ENCODE results near the gene IL17RB.

The IL17RB gene

DNA sequence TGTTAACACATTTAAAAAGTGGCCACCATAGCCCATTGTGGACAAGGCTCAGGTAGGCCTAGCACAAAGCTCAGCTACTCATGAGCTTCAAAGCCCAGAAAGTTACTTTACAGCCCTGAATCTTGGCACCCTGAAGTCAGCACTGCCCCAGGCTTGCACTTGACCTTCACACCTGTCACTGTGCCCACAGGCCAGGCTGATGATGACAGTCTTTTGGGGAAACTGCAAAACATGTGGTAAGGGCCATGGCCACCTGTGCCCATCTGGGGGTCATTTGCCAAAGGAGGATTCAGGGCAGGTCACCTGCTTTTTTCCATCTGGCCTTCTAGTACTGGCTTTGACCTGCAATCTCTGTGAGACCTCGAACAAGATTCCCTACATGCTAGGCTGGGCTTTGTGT is 11.1 kb upstream of the IL17RB start:
- DNase-seq (ENCODE audit: insufficient read length, low spot score) (no peak), FAIRE-seq (no peak)
- TF ChIP-seq SPI1 (IDR thresholded peaks at IDR 0.05; ENCODE audit: low read depth, low read length) (no peak), POU2F2 (IDR thresholded peaks at IDR 0.05; ENCODE audit: low read depth, low read length) (no peak), TAF1 (IDR thresholded peaks at IDR 0.05; ENCODE audit: low read depth, low read length) (no peak), PAX5 (IDR thresholded peaks at IDR 0.05; ENCODE audit: insufficient read depth, low read length, severe bottlenecking) (no peak), POLR2AphosphoS5 (IDR thresholded peaks at IDR 0.05; ENCODE audit: low read depth, low read length) (no peak), POLR2A (IDR thresholded peaks at IDR 0.05; ENCODE audit: low read depth, low read length) (no peak)

DNA sequence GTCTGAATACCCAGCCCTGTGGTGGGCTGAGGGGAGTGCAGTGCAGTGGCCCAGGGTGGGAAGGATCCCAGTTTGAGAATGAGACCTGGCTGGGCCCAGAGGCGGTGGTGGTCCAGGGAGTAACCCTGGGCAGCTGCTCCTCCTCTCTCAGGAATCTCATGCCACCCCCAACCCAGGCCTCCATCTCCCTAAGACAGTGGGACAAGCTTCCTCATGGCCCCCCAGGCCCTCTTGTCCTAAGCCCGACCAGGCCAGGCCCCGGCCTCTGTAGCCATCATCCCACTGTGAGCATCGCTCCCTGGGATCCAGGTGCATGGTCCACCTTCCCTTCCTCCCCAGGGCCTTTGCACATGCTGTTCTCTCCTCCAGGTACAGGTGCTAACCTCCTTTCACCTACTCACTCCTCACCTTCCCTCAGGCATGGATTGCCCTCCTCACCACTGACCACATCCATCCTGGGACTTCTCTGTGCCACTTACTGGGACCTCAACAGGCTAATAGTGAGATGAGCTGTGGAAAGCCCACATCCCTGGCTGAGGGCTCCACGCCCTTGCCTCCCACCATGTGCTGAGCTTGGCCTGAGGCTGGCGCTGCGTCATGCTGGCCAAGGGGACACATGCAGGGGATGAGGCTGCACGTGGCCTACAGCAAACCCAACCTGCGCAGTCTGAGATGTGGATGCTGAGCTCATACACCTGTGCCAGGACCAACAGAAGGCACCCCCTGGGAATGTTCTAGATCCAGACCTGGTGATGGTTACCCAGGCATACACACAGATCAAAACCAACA is 10.1 kb upstream of the IL17RB start:
- FAIRE-seq (peak; percentile 16), DNase-seq (ENCODE audit: insufficient read length, low spot score) (no peak)

GRCh38 chr3:53837331-53837730 is 9.0 kb upstream of the IL17RB start:
- DNase-seq (ENCODE audit: insufficient read length, low spot score) (no peak), FAIRE-seq (no peak)
- no peak for TF ChIP-seq POLR2AphosphoS5 (IDR thresholded peaks at IDR 0.05; ENCODE audit: low read depth, low read length)
- TF ChIP-seq TAF1 (IDR thresholded peaks at IDR 0.05; ENCODE audit: low read depth, low read length) = no peak
- no peak for TF ChIP-seq POU2F2 (IDR thresholded peaks at IDR 0.05; ENCODE audit: low read depth, low read length)
- no peak for TF ChIP-seq PAX5 (IDR thresholded peaks at IDR 0.05; ENCODE audit: insufficient read depth, low read length, severe bottlenecking)
- no peak for TF ChIP-seq POLR2A (IDR thresholded peaks at IDR 0.05; ENCODE audit: low read depth, low read length)
- no peak for TF ChIP-seq SPI1 (IDR thresholded peaks at IDR 0.05; ENCODE audit: low read depth, low read length)

More for the DNA sequence above, 10.1 kb upstream of the IL17RB start:
- TF ChIP-seq PAX5 (IDR thresholded peaks at IDR 0.05; ENCODE audit: insufficient read depth, low read length, severe bottlenecking) (no peak), TAF1 (IDR thresholded peaks at IDR 0.05; ENCODE audit: low read depth, low read length) (no peak), POLR2A (IDR thresholded peaks at IDR 0.05; ENCODE audit: low read depth, low read length) (no peak), POU2F2 (IDR thresholded peaks at IDR 0.05; ENCODE audit: low read depth, low read length) (no peak), SPI1 (IDR thresholded peaks at IDR 0.05; ENCODE audit: low read depth, low read length) (no peak), POLR2AphosphoS5 (IDR thresholded peaks at IDR 0.05; ENCODE audit: low read depth, low read length) (no peak)

GRCh38 chr3:53841296-53841695 is 5.1 kb upstream of the IL17RB start:
- DNase-seq (ENCODE audit: insufficient read length, low spot score) (no peak), FAIRE-seq (peak; percentile 40)
- TF ChIP-seq TAF1 (IDR thresholded peaks at IDR 0.05; ENCODE audit: low read depth, low read length) (no peak), SPI1 (IDR thresholded peaks at IDR 0.05; ENCODE audit: low read depth, low read length) (no peak), POLR2A (IDR thresholded peaks at IDR 0.05; ENCODE audit: low read depth, low read length) (no peak), PAX5 (IDR thresholded peaks at IDR 0.05; ENCODE audit: insufficient read depth, low read length, severe bottlenecking) (no peak), POLR2AphosphoS5 (IDR thresholded peaks at IDR 0.05; ENCODE audit: low read depth, low read length) (no peak), POU2F2 (IDR thresholded peaks at IDR 0.05; ENCODE audit: low read depth, low read length) (no peak)

- peak; percentile 88 for FAIRE-seq
- DNase-seq (ENCODE audit: insufficient read length, low spot score) = no peak
- no peak for TF ChIP-seq POLR2A (IDR thresholded peaks at IDR 0.05; ENCODE audit: low read depth, low read length)
- TF ChIP-seq SPI1 (IDR thresholded peaks at IDR 0.05; ENCODE audit: low read depth, low read length) = no peak
- no peak for TF ChIP-seq PAX5 (IDR thresholded peaks at IDR 0.05; ENCODE audit: insufficient read depth, low read length, severe bottlenecking)
- no peak for TF ChIP-seq POU2F2 (IDR thresholded peaks at IDR 0.05; ENCODE audit: low read depth, low read length)
- TF ChIP-seq POLR2AphosphoS5 (IDR thresholded peaks at IDR 0.05; ENCODE audit: low read depth, low read length) = no peak
- no peak for TF ChIP-seq TAF1 (IDR thresholded peaks at IDR 0.05; ENCODE audit: low read depth, low read length)
Measured at GRCh38 chr3:53842436-53843194, 3.8 kb upstream of the IL17RB start.

- FAIRE-seq (peak; percentile 69), DNase-seq (ENCODE audit: insufficient read length, low spot score) (no peak)
- TF ChIP-seq POLR2A (IDR thresholded peaks at IDR 0.05; ENCODE audit: low read depth, low read length) (no peak), POU2F2 (IDR thresholded peaks at IDR 0.05; ENCODE audit: low read depth, low read length) (no peak), PAX5 (IDR thresholded peaks at IDR 0.05; ENCODE audit: insufficient read depth, low read length, severe bottlenecking) (no peak), SPI1 (IDR thresholded peaks at IDR 0.05; ENCODE audit: low read depth, low read length) (no peak), POLR2AphosphoS5 (IDR thresholded peaks at IDR 0.05; ENCODE audit: low read depth, low read length) (no peak), TAF1 (IDR thresholded peaks at IDR 0.05; ENCODE audit: low read depth, low read length) (no peak)
Measured at GRCh38 chr3:53843195-53844177, 2.9 kb upstream of the IL17RB start.

DNA sequence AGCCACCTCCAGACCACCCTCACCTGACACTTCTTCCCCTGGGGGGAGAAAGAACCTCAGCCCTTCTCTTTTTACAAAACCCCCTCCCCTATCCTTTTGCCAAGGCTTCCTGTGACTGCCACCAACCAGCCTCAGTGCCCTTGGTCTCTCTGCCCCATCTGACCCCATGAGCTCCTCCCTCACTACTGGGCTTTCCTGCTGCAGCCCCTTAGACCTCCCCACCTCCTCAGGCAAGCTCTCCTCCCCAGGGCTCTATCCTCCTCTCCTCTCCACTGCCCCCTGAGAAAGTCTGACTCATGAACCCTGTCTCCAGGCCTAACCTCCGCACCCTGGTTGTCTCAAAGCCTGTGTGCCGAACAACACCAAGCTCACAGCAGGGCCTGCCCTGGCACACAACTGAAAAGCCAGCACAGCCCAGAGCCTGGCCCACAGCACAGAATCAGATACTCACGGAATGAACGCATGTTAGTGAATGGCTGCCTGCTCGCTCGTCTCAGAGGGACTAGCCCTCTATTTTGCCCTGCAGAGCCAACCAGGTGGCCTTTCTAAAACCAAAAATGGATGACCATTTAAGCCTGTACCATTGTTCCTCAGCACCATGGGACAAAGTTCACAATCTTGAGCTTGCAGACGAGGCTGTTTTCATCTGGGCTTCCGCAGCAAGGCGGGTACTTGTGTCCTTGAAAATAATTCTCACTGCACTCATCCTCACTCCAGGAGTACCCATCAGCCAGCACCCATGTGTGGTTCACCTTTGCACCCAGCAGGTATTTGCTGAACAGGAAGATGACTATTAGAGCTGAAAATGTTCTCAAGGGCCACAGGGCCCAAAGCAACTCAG is 1.9 kb upstream of the IL17RB start:
- DNase-seq (ENCODE audit: insufficient read length, low spot score) (no peak), FAIRE-seq (no peak)
- TF ChIP-seq PAX5 (IDR thresholded peaks at IDR 0.05; ENCODE audit: insufficient read depth, low read length, severe bottlenecking) (no peak), POU2F2 (IDR thresholded peaks at IDR 0.05; ENCODE audit: low read depth, low read length) (no peak), POLR2AphosphoS5 (IDR thresholded peaks at IDR 0.05; ENCODE audit: low read depth, low read length) (no peak), SPI1 (IDR thresholded peaks at IDR 0.05; ENCODE audit: low read depth, low read length) (no peak), POLR2A (IDR thresholded peaks at IDR 0.05; ENCODE audit: low read depth, low read length) (no peak), TAF1 (IDR thresholded peaks at IDR 0.05; ENCODE audit: low read depth, low read length) (no peak)
